ENCODE measurements around the gene TCF20.

The TCF20 gene

DNA sequence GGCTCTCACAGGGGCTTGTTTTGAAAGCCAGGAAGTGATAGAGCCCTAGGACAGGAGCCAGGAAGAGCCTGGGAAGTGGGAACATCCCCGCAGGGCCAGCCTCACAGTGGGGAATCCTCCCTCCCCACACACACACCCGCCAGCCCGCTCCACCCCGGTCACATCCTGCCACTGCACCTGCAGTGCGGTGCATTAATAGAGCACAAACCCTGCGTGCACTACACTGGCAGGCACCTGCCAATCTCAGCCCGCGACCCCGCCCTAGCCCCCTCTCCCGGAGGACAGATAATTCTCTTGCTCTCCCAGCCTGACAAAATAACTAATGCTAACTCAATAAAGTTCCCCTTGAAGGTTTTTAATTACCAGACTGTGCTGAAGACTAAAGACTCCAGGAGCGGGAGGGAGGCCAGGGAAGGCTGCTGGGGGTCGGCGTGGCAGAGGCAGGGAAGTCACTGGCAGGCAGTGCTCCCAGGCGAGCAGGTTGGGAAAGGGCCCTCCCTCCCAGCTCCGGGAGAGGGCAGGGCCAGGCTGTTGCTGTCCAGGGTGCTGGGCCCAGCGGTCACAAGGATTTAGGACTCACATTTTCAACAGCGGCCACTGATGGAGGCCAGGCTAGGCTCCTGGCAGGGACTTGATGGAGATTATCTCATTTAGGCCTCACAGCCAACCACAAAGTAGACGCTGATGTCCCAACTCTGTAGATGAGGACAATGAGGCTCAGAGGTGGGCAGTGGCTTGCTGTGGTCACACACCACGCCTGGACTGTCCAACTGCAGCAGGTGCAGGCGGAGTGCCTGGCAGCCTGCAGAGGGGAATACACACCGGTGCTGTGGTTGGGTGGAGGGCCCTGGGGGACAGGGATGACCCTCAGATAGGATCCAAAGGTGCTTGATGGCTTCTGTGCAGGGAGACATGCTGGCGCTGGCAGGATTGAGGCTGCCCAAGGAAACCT is 23.9 kb upstream of the TCF20 start:
- Histone ChIP-seq H3K9me3 (ENCODE audit: insufficient read depth, low read depth, low read length) (no peaks in the 10 kb centered on the region), H3K4me1 (ENCODE audit: insufficient read depth, low read length, poor library complexity, severe bottlenecking) (peaks cover 37% of the 10 kb centered on the region), H4K20me1 (ENCODE audit: insufficient read depth, low read length, poor library complexity, severe bottlenecking) (peaks cover 5% of the 10 kb centered on the region), H3K79me2 (ENCODE audit: insufficient read depth, low read length) (no peaks in the 10 kb centered on the region), H2AFZ (ENCODE audit: low read length) (no peak overlapping the region), H3K9me2 (replicated peaks; ENCODE audit: low read depth, low read length) (no peaks in the 10 kb centered on the region), H3K36me3 (ENCODE audit: insufficient read depth, low read length) (no peaks in the 10 kb centered on the region), H3K4me3 (ENCODE audit: low read length, poor library complexity, severe bottlenecking) (no peak overlapping the region), H3F3A (ENCODE audit: low read depth) (peaks cover 1% of the 10 kb centered on the region), H3K27me3 (ENCODE audit: insufficient read depth, low read length, poor library complexity, severe bottlenecking) (no peaks in the 10 kb centered on the region), H3K9ac (ENCODE audit: low read depth, low read length, poor library complexity, severe bottlenecking) (no peak overlapping the region), H3K4me2 (ENCODE audit: low read depth, low read length, poor library complexity, severe bottlenecking) (no peak overlapping the region)
- TF ChIP-seq EZH2phosphoT487 (IDR thresholded peaks at IDR 0.05; ENCODE audit: borderline replicate concordance), result no peak

DNA sequence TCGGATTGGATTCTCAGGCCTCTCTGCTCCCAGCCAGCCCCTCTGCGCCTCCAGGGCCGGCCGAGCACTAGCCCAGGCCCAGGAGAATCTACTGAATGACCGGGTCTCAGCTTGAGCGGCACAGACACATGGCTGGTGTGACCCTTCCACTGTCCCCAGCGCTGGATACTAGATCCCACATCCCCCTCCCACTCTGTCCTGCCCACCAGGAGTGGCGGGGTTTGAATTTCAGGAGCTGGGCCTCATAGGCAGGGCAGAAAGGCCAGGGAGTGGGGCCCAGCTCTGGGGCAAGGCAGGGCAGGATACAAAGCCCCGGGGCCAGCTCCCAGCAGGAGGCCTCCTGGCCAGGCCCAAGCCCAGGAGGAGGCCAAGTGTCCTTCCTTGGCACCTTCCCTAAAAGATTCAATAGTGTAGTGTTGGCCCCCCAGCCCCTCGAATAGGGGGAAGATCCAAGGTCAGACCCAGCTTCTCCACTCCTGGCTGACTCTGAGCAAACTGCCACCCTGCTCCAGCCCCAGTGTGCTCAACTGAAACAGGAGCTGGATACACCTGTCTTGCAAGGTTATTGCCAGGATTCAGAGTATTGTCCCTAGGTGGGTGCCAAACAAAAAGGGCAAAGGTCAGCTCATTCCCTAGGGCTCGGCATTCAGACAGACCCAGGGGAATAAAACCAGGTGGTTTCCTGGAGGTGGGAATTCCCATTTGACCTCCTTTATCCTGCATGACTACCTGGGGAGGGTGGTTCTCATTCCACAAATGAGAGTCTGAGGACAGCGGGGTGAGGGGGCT is 22.5 kb upstream of the TCF20 start:
- H3K79me2 ChIP-seq (ENCODE audit: insufficient read depth, low read length), result peaks cover 5% of the 10 kb centered on the region; the same call in 1 of the 2 replicates
- H3F3A ChIP-seq (ENCODE audit: low read depth), result no peaks in the 10 kb centered on the region
- no peaks in the 10 kb centered on the region for H3K9me3 ChIP-seq (ENCODE audit: insufficient read depth, low read depth, low read length)
- no peak overlapping the region for H3K4me2 ChIP-seq (ENCODE audit: low read depth, low read length, poor library complexity, severe bottlenecking)
- no peak overlapping the region for H2AFZ ChIP-seq (ENCODE audit: low read length)
- no peaks in the 10 kb centered on the region for H3K36me3 ChIP-seq (ENCODE audit: insufficient read depth, low read length)
- no peaks in the 10 kb centered on the region for H3K9me2 ChIP-seq (replicated peaks; ENCODE audit: low read depth, low read length)
- no peaks in the 10 kb centered on the region for H3K27me3 ChIP-seq (ENCODE audit: insufficient read depth, low read length, poor library complexity, severe bottlenecking)
- no peak for TF ChIP-seq EZH2phosphoT487 (IDR thresholded peaks at IDR 0.05; ENCODE audit: borderline replicate concordance)
- TF ChIP-seq, protein P1, sequence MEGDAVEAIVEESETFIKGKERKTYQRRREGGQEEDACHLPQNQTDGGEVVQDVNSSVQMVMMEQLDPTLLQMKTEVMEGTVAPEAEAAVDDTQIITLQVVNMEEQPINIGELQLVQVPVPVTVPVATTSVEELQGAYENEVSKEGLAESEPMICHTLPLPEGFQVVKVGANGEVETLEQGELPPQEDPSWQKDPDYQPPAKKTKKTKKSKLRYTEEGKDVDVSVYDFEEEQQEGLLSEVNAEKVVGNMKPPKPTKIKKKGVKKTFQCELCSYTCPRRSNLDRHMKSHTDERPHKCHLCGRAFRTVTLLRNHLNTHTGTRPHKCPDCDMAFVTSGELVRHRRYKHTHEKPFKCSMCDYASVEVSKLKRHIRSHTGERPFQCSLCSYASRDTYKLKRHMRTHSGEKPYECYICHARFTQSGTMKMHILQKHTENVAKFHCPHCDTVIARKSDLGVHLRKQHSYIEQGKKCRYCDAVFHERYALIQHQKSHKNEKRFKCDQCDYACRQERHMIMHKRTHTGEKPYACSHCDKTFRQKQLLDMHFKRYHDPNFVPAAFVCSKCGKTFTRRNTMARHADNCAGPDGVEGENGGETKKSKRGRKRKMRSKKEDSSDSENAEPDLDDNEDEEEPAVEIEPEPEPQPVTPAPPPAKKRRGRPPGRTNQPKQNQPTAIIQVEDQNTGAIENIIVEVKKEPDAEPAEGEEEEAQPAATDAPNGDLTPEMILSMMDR (conservative IDR thresholded peaks at IDR 0.05; ENCODE audit: low read length), result no peak
- no peak overlapping the region for H3K4me3 ChIP-seq (ENCODE audit: low read length, poor library complexity, severe bottlenecking)
- H3K4me1 ChIP-seq (ENCODE audit: insufficient read depth, low read length, poor library complexity, severe bottlenecking), result peaks cover 36% of the 10 kb centered on the region
- peaks cover 5% of the 10 kb centered on the region for H4K20me1 ChIP-seq (ENCODE audit: insufficient read depth, low read length, poor library complexity, severe bottlenecking)
- no peak overlapping the region for H3K9ac ChIP-seq (ENCODE audit: low read depth, low read length, poor library complexity, severe bottlenecking)

DNA sequence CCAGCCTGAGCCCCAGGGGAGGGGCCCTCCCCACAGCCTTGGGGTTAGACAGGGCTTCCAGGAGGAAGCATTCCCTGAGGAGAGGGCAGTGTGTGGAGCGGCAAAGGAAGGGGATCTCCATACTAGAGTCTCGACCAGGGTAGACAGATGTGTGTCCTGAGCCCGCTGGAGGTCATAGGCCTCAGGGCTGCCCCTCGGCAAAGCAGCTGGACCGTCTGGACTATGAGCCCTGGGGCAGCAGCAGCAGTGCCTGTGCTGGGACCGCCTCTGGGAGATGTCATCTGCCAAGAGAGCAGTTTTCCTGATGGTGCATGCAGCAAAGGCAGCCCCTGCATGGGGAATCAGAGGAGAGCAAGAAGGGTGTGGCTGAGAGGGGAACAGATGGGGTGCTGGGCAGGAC is 20.8 kb upstream of the TCF20 start:
- Histone ChIP-seq H4K20me1 (ENCODE audit: insufficient read depth, low read length, poor library complexity, severe bottlenecking) (peaks cover 5% of the 10 kb centered on the region), H3K9ac (ENCODE audit: low read depth, low read length, poor library complexity, severe bottlenecking) (no peak overlapping the region), H2AFZ (ENCODE audit: low read length) (no peak overlapping the region), H3F3A (ENCODE audit: low read depth) (peaks cover 11% of the 10 kb centered on the region; the same call in 1 of the 2 replicates), H3K79me2 (ENCODE audit: insufficient read depth, low read length) (peaks cover 12% of the 10 kb centered on the region), H3K4me2 (ENCODE audit: low read depth, low read length, poor library complexity, severe bottlenecking) (no peak overlapping the region), H3K27me3 (ENCODE audit: insufficient read depth, low read length, poor library complexity, severe bottlenecking) (no peaks in the 10 kb centered on the region), H3K9me3 (ENCODE audit: insufficient read depth, low read depth, low read length) (no peaks in the 10 kb centered on the region), H3K9me2 (replicated peaks; ENCODE audit: low read depth, low read length) (no peaks in the 10 kb centered on the region), H3K4me3 (ENCODE audit: low read length, poor library complexity, severe bottlenecking) (no peak overlapping the region), H3K4me1 (ENCODE audit: insufficient read depth, low read length, poor library complexity, severe bottlenecking) (peaks cover 40% of the 10 kb centered on the region), H3K36me3 (ENCODE audit: insufficient read depth, low read length) (no peaks in the 10 kb centered on the region)
- no peak for TF ChIP-seq EZH2phosphoT487 (IDR thresholded peaks at IDR 0.05; ENCODE audit: borderline replicate concordance)
- TF ChIP-seq, protein P1 (conservative IDR thresholded peaks at IDR 0.05; ENCODE audit: low read length), result no peak

All from Loucy (cell line).